ENCODE data around the gene VEZF1.
A peak's percentile ranks its signal among the peaks of the same experiment; 100 is the strongest.

Gene VEZF1

GRCh38 chr17:58001461-58002124 is 13.5 kb upstream of the VEZF1 start:
- no peak for DNase-seq (ENCODE audit: extremely low spot score)
- ChIA-PET CTCF (interaction anchor here (0.9 to 16.6 kb wide), 7 partner anchors 11 to 169 kb away, joined by 3 to 478 read pairs (median 5); partner anchors contain the start of genes MRPS23 and VEZF1), POLR2A (interaction anchor here (1.3 to 1.4 kb wide), 2 partner anchors 102 to 146 kb away, joined by 3 to 9 read pairs; no protein-coding TSS in a partner anchor)
- TF ChIP-seq CTCF (IDR thresholded peaks at IDR 0.05; ENCODE audit: control extremely low read depth, extremely low read depth, low read depth, missing control alignments) = no peak

GRCh38 chr17:57999496-58000017 is 11.5 kb upstream of the VEZF1 start:
- POLR2A ChIA-PET = interaction anchor here (0.6 to 1.6 kb wide), 5 partner anchors 8 to 1534 kb away, joined by 3 to 6 read pairs (median 4); partner anchors contain the start of genes SRSF1 and VEZF1
- TF ChIP-seq CTCF (IDR thresholded peaks at IDR 0.05; ENCODE audit: control extremely low read depth, extremely low read depth, low read depth, missing control alignments) = peak; percentile 74

GRCh38 chr17:57999010-57999495 is 11.0 kb upstream of the VEZF1 start:
- TF ChIP-seq CTCF (IDR thresholded peaks at IDR 0.05; ENCODE audit: control extremely low read depth, extremely low read depth, low read depth, missing control alignments) = no peak

More at GRCh38 chr17:57999496-58000017, 11.5 kb upstream of the VEZF1 start:
- peak; percentile 40 for DNase-seq (ENCODE audit: extremely low spot score)
- CTCF ChIA-PET = interaction anchor here (0.6 to 16.6 kb wide), 47 partner anchors 8 to 756 kb away, joined by 3 to 478 read pairs (median 4); partner anchors contain the start of genes CUEDC1, MRPS23 and VEZF1

GRCh38 chr17:57997085-57997809 is 9.2 kb upstream of the VEZF1 start:
- ChIA-PET CTCF (interaction anchor here (0.7 to 16.6 kb wide), 15 partner anchors 7 to 137 kb away, joined by 3 to 478 read pairs (median 6); partner anchors contain the start of genes MRPS23, SRSF1 and VEZF1), POLR2A (interaction anchor here (0.5 to 1.9 kb wide), 4 partner anchors 9 to 100 kb away, joined by 3 to 8 read pairs (median 4); partner anchors contain the start of gene SRSF1)
- no peak for TF ChIP-seq CTCF (IDR thresholded peaks at IDR 0.05; ENCODE audit: control extremely low read depth, extremely low read depth, low read depth, missing control alignments)
- no peak for DNase-seq (ENCODE audit: extremely low spot score)

More at GRCh38 chr17:57999010-57999495, 11.0 kb upstream of the VEZF1 start:
- DNase-seq (ENCODE audit: extremely low spot score) = no peak
- CTCF ChIA-PET = interaction anchor here (0.6 to 16.6 kb wide), 43 partner anchors 9 to 755 kb away, joined by 3 to 478 read pairs (median 5); partner anchors contain the start of genes CUEDC1, MRPS23 and VEZF1
- POLR2A ChIA-PET = interaction anchor here (0.6 to 1.6 kb wide), 5 partner anchors 8 to 1533 kb away, joined by 3 to 6 read pairs (median 4); partner anchors contain the start of genes SRSF1 and VEZF1

- peak; percentile 64 for DNase-seq (ENCODE audit: extremely low spot score)
- ChIA-PET POLR2A (interaction anchor here (0.5 to 1.9 kb wide), 3 partner anchors 12 to 534 kb away, joined by 3 to 8 read pairs (median 3); partner anchors contain the start of gene SRSF1), CTCF (interaction anchor here (1.0 to 16.6 kb wide), 10 partner anchors 10 to 135 kb away, joined by 3 to 478 read pairs (median 6); partner anchors contain the start of genes CUEDC1, MRPS23 and SRSF1)
Observed at GRCh38 chr17:57995076-57995956, 7.3 kb upstream of the VEZF1 start.

More at GRCh38 chr17:57995076-57995956, 7.3 kb upstream of the VEZF1 start:
- TF ChIP-seq CTCF (IDR thresholded peaks at IDR 0.05; ENCODE audit: control extremely low read depth, extremely low read depth, low read depth, missing control alignments) = peak; percentile 62
